ENCODE data around the gene GPER1.

- TF ChIP-seq CTCF (IDR thresholded peaks at IDR 0.05; ENCODE audit: insufficient read depth, low read length, poor library complexity, severe bottlenecking) (no peak), EZH2phosphoT487 (conservative IDR thresholded peaks at IDR 0.05; ENCODE audit: low read length) (no peak)
Observed at GRCh38 chr7:1134951-1135350, 47.0 kb downstream of the GPER1 start.

Data from SU-DHL-6 (cell line).